IMR-90 (cell line): ENCODE measurements around the gene CFAP61. TPM values are rescaled to one million over a fixed set of nuclear protein-coding genes. Genes with fewer than 3 reads are reported as not detected.

Source experiments
- ATAC-seq: fragments of 200-7000 bp; cut with Tn5 transposase; 2 replicates; pipeline ENCODE4 v1.9.1; 2020; ENCODE audit warnings: low read depth, mild to moderate bottlenecking, moderate library complexity
- BruUV-seq: library from RNA; stranded (reverse); fragments of 400-500 nt; replicated peaks from 2 replicates; lab custom pipeline; 2021; lab: Mats Ljungman, UMichigan
- CTCF ChIA-PET: fragments of 300-600 bp; formaldehyde crosslinking; extraction: SDS; loops from one replicate; lab custom pipeline; 2021; ENCODE audit warnings: antibody characterized with exemption; lab: Yijun Ruan, JAX
- POLR2A ChIA-PET: fragments of 300-600 bp; sonication (Branson Sonifier 250); formaldehyde crosslinking; loops from one replicate; lab custom pipeline; 2022; ENCODE audit warnings: antibody characterized with exemption; ENCODE audit not compliant: unreplicated experiment; lab: Charles Lee
- DNase-seq: peaks from one replicate; pipeline ENCODE4 v3.0.0; 2013
- H2AFZ ChIP-seq: replicated peaks from 2 replicates; pipeline ENCODE3; 2013; ENCODE audit warnings: low read length, mild to moderate bottlenecking; ENCODE audit not compliant: poor library complexity
- H2AK5ac ChIP-seq: 2 replicates; pipeline ENCODE4 v1.6.1; 2013; ENCODE audit warnings: low read depth, low read length, inconsistent platforms
- H2AK9ac ChIP-seq: replicated peaks from 2 replicates; pipeline ENCODE3; 2013; ENCODE audit warnings: mild to moderate bottlenecking, low read depth, low read length, moderate library complexity; ENCODE audit not compliant: poor library complexity
- H2BK120ac ChIP-seq: 2 replicates; pipeline ENCODE4 v1.6.1; 2013; ENCODE audit warnings: low read depth, low read length, inconsistent platforms
- H2BK15ac ChIP-seq: 3 replicates; pipeline ENCODE4 v1.6.1; 2013; ENCODE audit warnings: low read depth, low read length, inconsistent platforms
- H2BK20ac ChIP-seq: 2 replicates; pipeline ENCODE4 v1.6.1; 2013; ENCODE audit warnings: low read depth, mild to moderate bottlenecking, inconsistent platforms, low read length, moderate library complexity
- H2BK5ac ChIP-seq: 2 replicates; pipeline ENCODE4 v1.6.1; 2013; ENCODE audit warnings: mild to moderate bottlenecking, low read depth, low read length, inconsistent platforms; ENCODE audit not compliant: poor library complexity, severe bottlenecking
- H3K14ac ChIP-seq: replicated peaks from 2 replicates; pipeline ENCODE4 v1.6.1; 2013; ENCODE audit warnings: low read depth, low read length, inconsistent platforms
- H3K18ac ChIP-seq: 2 replicates; pipeline ENCODE4 v1.6.1; 2013; ENCODE audit warnings: low read depth, low read length, control low read depth
- H3K23ac ChIP-seq: 2 replicates; pipeline ENCODE4 v1.6.1; 2013; ENCODE audit warnings: low read depth, low read length, inconsistent platforms
- H3K27ac ChIP-seq: 2 replicates; pipeline ENCODE4 v1.5.1; 2013; ENCODE audit warnings: mild to moderate bottlenecking, control low read depth, low read length; ENCODE audit not compliant: insufficient read depth
- H3K27me3 ChIP-seq: 2 replicates; pipeline ENCODE4 v1.6.1; 2013; ENCODE audit warnings: low read length; ENCODE audit not compliant: control insufficient read depth, insufficient read depth
- H3K36me3 ChIP-seq: 2 replicates; pipeline ENCODE4 v1.6.1; 2013; ENCODE audit warnings: low read length, mixed read lengths; ENCODE audit not compliant: control insufficient read depth, insufficient read depth
- H3K4ac ChIP-seq: 2 replicates; pipeline ENCODE4 v1.6.1; 2013; ENCODE audit warnings: low read depth, low read length, inconsistent platforms
- H3K4me1 ChIP-seq: 2 replicates; pipeline ENCODE4 v1.6.1; 2013; ENCODE audit warnings: low read length, mixed read lengths; ENCODE audit not compliant: control insufficient read depth, insufficient read depth
- H3K4me2 ChIP-seq: 2 replicates; pipeline ENCODE4 v1.6.1; 2013; ENCODE audit warnings: low read depth, mild to moderate bottlenecking, control low read depth, low read length, moderate library complexity
- H3K4me3 ChIP-seq: 2 replicates; pipeline ENCODE4 v1.5.1; 2013; ENCODE audit warnings: low read depth, mild to moderate bottlenecking, control low read depth, low read length, moderate library complexity; ENCODE audit not compliant: insufficient read depth
- H3K56ac ChIP-seq: 2 replicates; pipeline ENCODE4 v1.6.1; 2013; ENCODE audit warnings: low read length, inconsistent platforms; ENCODE audit not compliant: insufficient read depth; ENCODE audit errors: extremely low read depth
- H3K79me1 ChIP-seq, 2 experiments: 2 replicates each; pipeline ENCODE4 v1.6.1; 2013; ENCODE audit warnings: low read length in 2 of 2, inconsistent platforms in 1 of 2, low read depth in 1 of 2
- H3K9ac ChIP-seq: 2 replicates; pipeline ENCODE4 v1.6.1; 2013; ENCODE audit warnings: low read depth, low read length, control low read depth
- H3K9me1 ChIP-seq: 2 replicates; pipeline ENCODE4 v1.6.1; 2013; ENCODE audit warnings: low read length, inconsistent platforms; ENCODE audit not compliant: insufficient read depth
- H3K9me3 ChIP-seq: 2 replicates; pipeline ENCODE4 v1.6.1; 2013; ENCODE audit warnings: low read length; ENCODE audit not compliant: control insufficient read depth, insufficient read depth
- H4K20me1 ChIP-seq: 2 replicates; pipeline ENCODE4 v1.6.1; 2013; ENCODE audit warnings: low read length, inconsistent platforms; ENCODE audit not compliant: insufficient read depth
- H4K5ac ChIP-seq: 2 replicates; pipeline ENCODE4 v1.6.1; 2013; ENCODE audit warnings: mild to moderate bottlenecking, low read depth, low read length, control low read depth
- H4K8ac ChIP-seq, 2 experiments: 2 replicates each; pipeline ENCODE4 v1.6.1; 2013; ENCODE audit warnings: low read depth in 2 of 2, low read length in 2 of 2, control low read depth in 1 of 2, inconsistent platforms in 1 of 2
- H4K91ac ChIP-seq: 2 replicates; pipeline ENCODE4 v1.6.1; 2013; ENCODE audit warnings: low read depth, low read length, inconsistent platforms; ENCODE audit not compliant: insufficient read depth
- CEBPB ChIP-seq: IDR thresholded peaks from 2 replicates; pipeline ENCODE4 v1.6.1; 2012; ENCODE audit warnings: low read depth, low read length, improper control_type of control experiment
- CTCF ChIP-seq: conservative IDR thresholded peaks from 2 replicates; pipeline ENCODE4 v1.5.1; 2012; ENCODE audit warnings: mild to moderate bottlenecking, low read depth, low read length, improper control_type of control experiment
- RAD21 ChIP-seq: IDR thresholded peaks from 2 replicates; pipeline ENCODE4 v1.6.1; 2012; ENCODE audit warnings: low read length, improper control_type of control experiment
- RCOR1 ChIP-seq: IDR thresholded peaks from 2 replicates; pipeline ENCODE4 v1.6.1; 2012; ENCODE audit warnings: mild to moderate bottlenecking, low read length, improper control_type of control experiment; ENCODE audit not compliant: insufficient replicate concordance
- RFX5 ChIP-seq: IDR thresholded peaks from 2 replicates; pipeline ENCODE4 v1.8.0; 2012; ENCODE audit warnings: low read depth, mild to moderate bottlenecking, low read length, moderate library complexity
- USF2 ChIP-seq: fragments of 150-350 bp; IDR thresholded peaks from 2 replicates; pipeline ENCODE4 v1.6.1; 2017; ENCODE audit warnings: mild to moderate bottlenecking, antibody characterized with exemption, low read length, low read depth
- WGBS, 2 experiments: methylation state at CpG; one replicate each; pipeline versions ENCODE4 v1.1.5 to v1.1.7; 2013; ENCODE audit warnings: missing lambda C conversion rate in 2 of 2; ENCODE audit not compliant: insufficient read length in 1 of 2; ENCODE audit errors: extremely low coverage in 2 of 2; 5-methylcytosine and 5-hydroxymethylcytosine counted together
- dilution Hi-C: fragments of 300-500 bp; cut with HindIII; formaldehyde crosslinking; loops from one replicate; pipeline ENCODE4 v1.14.3; 2018; ENCODE audit warnings: low sequenced_read_pairs; ENCODE audit not compliant: unreplicated experiment
- in situ Hi-C: fragments of 300-500 bp; cut with MboI; formaldehyde crosslinking; loops from 3 replicates; pipeline ENCODE4 v1.14.3; 2019; ENCODE audit warnings: low sequenced_read_pairs, inconsistent platforms, mixed read lengths
- intact Hi-C: fragments of 100-400 bp; cut with micrococcal nuclease; formaldehyde crosslinking; loops from 2 replicates; pipeline ENCODE4 v1.10.0; 2022
- polyA plus RNA-seq, 3 experiments: library from polyadenylated mRNA; depleted of rRNA; stranded (reverse); fragments of >200 nt; gene quantifications; 2 replicates each; pipeline ENCODE4 v1.2.3, GENCODE V29; 2012; ENCODE audit warnings: low replicate concordance in 1 of 3
- total RNA-seq: library from RNA; depleted of rRNA; stranded (reverse); fragments of >200 nt; gene quantifications from 2 replicates; pipeline ENCODE4 v1.2.3, GENCODE V29; 2012

CFAP61 gene
- total and polyA plus RNA-seq, 2 of the 4 experiments (the other 2 are of a cell fraction), result 0.07 TPM; not detected in 1

- Histone ChIP-seq H3K4me3 (no peak overlapping the region), H2BK20ac (no peak overlapping the region), H3K9ac (no peak overlapping the region), H4K8ac (no peak overlapping the region), H4K5ac (no peak overlapping the region), H3K4me1 (no peaks in the 10 kb centered on the region), H3K27ac (no peak overlapping the region), H2BK5ac (no peak overlapping the region), H2BK15ac (no peak overlapping the region), H3K9me1 (no peaks in the 10 kb centered on the region), H2AK5ac (no peak overlapping the region), H2AK9ac (no peak overlapping the region), H3K23ac (no peak overlapping the region), H3K4ac (no peak overlapping the region), H3K79me1 (no peaks in the 10 kb centered on the region), H3K27me3 (no peaks in the 10 kb centered on the region), H3K56ac (no peak overlapping the region), H3K18ac (no peak overlapping the region), H4K20me1 (no peaks in the 10 kb centered on the region), H3K14ac (no peak overlapping the region), H2AFZ (no peak overlapping the region), H3K4me2 (no peak overlapping the region), H3K36me3 (no peaks in the 10 kb centered on the region), H4K91ac (no peak overlapping the region), H3K9me3 (no peaks in the 10 kb centered on the region), H2BK120ac (no peak overlapping the region)
- DNase-seq (no peak), ATAC-seq (no peak)
- in situ Hi-C loops (no loop called here), dilution Hi-C loops (no loop called here), intact Hi-C loops (no loop called here)
- BruUV-seq, result no TSS peak
- POLR2A ChIA-PET, result interaction anchor here (0.6 kb wide), 1 partner anchor 32 kb away, joined by 3 read pairs; no protein-coding TSS in a partner anchor
- no peak for TF ChIP-seq CEBPB
- no peak for TF ChIP-seq RFX5
- TF ChIP-seq RCOR1, result no peak
- TF ChIP-seq USF2, result no peak
- no peak for TF ChIP-seq RAD21
- no peak for TF ChIP-seq CTCF
- CTCF ChIA-PET, result no interaction called here
- no CpG with 5 or more reads among the region's 13 CpGs for WGBS, 2 experiments
Observed at GRCh38 chr20:20267685-20268370, 215.5 kb downstream of the CFAP61 start.
